Activated CD4-positive, alpha-beta T cell treated with anti-CD3 and anti-CD28 coated beads for 48 hours (primary cell): Measurements from ENCODE around the gene GNAZ.
A peak's percentile ranks its signal among the peaks of the same experiment; 100 is the strongest.

Experiments
- DNase-seq: peaks from one replicate; pipeline ENCODE4 v3.0.0-alpha.2; 2020

Gene GNAZ

DNA sequence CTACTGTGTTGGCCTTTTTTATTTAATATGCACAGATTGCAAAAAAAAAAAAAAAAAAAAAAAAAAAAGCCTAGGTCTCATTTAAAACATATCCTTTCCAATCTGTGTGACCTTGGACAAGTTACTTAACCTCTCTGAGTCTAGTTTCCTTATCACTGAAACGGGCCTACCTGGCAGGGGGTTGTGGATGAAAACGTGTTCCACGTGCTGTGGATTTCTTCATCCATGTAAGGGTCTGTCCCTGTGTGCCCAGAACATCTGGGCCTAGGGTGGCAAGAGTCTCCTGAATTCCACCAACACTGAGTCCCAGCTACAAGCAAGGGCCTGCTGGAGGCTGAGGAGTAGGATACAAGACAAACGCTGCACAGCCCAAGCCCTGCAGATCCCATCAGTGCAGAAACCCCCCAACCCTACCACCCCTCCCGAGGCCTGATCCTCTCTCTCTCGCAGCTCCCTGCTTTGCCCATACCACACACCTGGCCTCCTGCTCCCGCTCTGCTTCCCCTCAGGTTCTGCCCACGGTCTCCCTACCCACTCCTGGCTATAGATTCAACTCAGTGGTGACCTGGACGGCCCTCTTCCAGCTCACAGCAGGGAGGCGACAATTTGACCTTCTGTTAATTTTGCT, 4.7 kb upstream of the GNAZ start:
- peak; percentile 1 for DNase-seq

- DNase-seq = peak; percentile 0
Observed at GRCh38 chr22:23066200-23067022, 3.9 kb upstream of the GNAZ start.

- DNase-seq = no peak
Observed at GRCh38 chr22:23067023-23067650, 3.2 kb upstream of the GNAZ start.

DNA sequence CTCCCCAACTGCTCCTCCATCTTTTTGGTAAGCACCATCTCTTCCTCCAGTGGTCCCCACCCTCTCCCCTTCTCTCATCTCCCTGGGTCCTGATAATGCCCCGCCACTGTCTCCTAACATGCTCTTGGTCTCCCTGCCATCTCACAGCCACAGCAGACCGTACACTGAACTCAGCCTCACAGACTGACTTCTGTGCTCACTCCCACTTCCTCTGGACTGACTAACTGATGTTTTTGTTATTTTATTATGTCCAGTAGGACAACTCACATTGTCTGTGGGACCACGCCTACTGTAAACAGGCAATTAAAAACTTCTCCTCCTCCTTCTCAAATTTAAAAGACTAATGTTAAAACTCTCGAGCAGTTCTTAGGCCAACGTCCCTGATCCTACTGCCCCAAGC, 2.6 kb upstream of the GNAZ start:
- peak; percentile 0 for DNase-seq

- peak; percentile 2 for DNase-seq
Observed at GRCh38 chr22:23068096-23068831, 2.1 kb upstream of the GNAZ start.

DNA sequence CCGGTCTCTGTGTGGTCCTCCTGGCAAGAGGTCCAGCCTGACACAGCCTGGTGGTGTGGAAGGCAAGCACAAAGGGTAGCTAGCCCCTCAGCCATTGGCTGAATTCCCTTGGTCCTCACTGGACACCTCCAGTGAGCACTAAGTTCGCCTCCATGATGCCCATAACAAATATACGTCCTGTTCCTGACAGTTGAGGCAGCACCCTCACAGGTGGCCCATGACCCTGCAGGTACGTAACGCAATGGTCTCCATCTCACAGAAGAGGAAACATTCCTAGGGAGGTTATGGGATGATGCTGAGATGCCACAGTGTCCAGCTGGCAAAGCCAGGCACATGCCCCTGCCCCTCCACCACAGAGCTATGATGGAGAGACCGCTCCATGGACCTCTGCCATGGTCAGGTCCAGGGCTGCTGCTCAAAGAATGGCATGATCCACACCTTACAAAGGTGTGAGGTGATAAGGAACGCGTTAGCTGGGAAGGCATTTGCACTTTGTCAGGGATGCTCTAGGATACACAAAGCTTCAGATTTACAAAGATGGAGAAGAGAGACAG, 1.4 kb upstream of the GNAZ start:
- peak; percentile 1 for DNase-seq

GRCh38 chr22:23069502-23070357, 589 bp upstream of the GNAZ start:
- peak; percentile 88 for DNase-seq

DNA sequence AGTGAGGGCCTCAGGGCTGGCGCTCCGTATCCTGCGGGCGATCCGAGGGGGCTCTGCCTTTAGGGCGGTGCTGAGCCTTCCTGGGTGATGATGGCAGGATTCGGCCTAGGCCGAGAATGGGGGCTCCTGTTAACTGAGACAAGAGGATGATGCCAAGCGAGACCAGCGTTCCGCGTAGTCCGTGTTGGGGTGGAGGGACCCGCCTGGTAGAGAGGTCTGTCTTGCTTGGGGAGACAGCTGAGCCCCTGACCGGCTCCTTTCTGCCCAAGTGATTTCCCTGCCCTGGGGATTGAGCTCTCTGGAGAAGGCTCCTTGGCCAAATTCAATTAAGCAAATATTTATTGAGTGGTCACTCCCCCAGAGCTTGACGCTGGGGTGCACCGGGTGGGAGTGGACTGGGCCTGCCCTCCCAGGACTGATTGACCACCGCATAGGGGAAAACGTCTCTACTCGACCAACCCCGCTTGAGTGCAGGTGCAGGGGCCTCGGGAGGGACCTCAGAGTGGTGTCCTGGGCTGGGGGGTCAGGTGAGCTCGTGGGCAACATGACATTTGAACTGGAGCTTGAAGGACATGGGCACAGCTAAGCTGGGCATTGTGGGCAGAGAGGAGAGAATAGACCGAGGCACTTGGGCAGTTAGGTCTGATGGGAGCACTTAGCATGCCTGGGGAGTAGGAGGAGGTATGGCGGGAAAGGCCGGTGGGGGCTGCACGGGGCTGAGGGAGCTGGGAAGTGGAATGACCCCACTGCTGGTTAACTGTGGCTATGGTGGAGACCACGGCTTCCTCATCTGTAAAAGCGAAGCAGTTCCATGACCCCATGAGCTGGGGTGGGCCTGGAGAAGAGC, 1.1 kb downstream of the GNAZ start:
- DNase-seq = no peak

GRCh38 chr22:23072077-23072910, 2.0 kb downstream of the GNAZ start:
- DNase-seq = no peak

DNA sequence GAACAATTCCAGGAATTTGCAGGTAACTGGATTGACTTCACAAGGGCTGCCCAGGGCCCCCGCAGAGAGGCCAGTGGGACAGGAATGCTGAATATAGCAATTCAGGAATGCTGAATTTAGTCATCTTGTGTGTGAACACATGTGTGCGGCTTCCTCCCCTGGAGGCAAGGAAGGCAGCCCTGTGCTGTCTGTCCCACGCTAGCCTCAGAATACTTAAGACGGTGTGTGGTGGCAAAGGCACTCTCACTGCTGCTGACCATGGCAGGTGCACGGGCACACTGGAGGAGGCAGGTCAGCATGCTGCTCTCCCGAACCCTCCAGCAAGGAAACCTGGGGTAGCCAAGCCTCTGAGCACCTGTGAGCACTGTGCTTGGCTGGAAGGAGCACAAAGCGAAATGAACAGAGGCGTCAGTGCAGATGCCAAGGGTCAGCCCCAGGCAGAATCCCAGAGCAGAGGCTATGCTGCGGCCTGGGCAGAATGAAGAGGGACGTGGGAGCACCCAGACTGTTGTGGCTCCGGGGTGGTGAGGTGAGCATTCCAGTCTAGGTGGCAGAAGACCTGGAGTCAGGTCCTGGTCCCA, 2.7 kb downstream of the GNAZ start:
- no peak for DNase-seq

GRCh38 chr22:23073526-23074229, 3.4 kb downstream of the GNAZ start:
- DNase-seq = no peak

DNA sequence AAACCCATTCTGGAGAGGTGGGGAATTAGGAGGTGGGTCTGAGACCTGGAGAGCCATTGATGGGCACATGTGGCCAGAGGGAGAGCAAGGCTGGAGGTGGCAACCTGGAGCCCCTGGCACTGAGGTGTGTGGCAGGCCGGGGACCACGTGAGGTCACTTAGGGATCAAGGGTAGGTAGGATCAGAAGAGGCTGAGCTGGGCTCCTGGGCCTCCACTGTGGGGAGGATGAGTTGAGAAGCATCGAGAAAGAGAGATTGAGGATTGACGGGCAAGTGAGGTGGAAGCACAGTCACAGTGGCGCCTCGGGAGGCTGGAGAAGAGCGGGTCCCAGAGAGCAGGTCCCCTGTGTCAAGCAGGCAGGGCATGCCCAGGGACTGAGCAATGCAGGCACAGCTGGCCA, 4.1 kb downstream of the GNAZ start:
- DNase-seq = no peak

GRCh38 chr22:23075050-23075449, 4.7 kb downstream of the GNAZ start:
- no peak for DNase-seq

DNA sequence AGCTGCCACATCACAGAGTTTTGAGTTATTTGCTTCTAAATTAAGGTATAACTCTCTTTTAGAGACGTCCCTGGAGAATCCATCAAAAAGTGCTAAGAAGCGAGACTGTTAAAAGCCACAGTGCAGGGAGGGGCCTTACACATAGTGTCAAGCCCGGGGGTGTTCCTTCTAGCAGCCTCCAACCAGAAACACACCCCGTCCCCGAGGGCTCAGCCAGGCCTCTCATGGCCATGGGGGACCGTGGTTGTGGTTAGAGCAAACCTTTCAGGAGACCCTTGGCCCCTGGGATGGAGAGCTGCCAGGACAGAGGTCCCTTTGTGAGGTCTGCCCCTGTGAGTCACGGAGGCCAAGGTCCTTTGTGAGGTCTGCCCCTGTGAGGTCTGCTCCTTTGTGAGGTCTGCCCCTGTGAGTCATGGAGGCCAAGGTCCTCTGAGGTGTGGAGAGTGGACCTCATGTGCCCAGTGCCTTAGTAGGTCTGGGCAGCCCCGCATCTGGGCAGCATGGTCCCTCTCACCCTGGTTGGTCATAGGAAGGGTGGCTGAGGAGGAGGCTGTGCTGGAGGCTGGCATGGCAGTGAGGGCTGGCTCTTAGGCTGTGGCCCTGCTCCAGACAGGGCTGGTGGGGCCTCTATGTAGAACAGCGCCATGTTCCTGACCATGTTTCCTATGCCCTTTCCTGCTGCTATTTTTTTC, 5.4 kb downstream of the GNAZ start:
- no peak for DNase-seq

- DNase-seq = no peak
Observed at GRCh38 chr22:23076896-23077572, 6.7 kb downstream of the GNAZ start.

- DNase-seq = no peak
Observed at GRCh38 chr22:23077627-23078461, 7.5 kb downstream of the GNAZ start.

DNA sequence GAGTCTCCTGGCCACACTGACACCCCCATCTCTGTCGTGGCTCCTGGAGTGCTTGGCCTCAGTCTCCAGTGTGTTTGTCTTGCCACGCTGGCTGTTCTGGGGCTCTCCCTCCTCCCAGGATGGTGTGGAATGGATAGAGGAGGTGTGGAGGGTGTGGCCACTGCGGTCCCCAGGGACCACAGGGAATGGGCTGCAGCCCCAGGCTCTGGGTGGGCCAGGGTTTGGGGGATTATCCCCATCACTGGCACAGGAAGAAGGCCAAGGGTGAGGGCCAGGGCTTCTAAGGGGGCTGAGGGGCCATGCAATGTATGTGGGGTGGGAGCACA, 8.1 kb downstream of the GNAZ start:
- DNase-seq = no peak
